ENCODE measurements around the gene IZUMO1. TPM values are rescaled to one million over a fixed set of nuclear protein-coding genes. Genes with fewer than 3 reads are reported as not detected.

IZUMO1 gene
- total and polyA plus RNA-seq, 9 of the 15 experiments (the other 6 are each of a cell fraction or from before 2014, with no cell fraction given), result 0.14 to 2.1 (median 0.73) TPM

DNA sequence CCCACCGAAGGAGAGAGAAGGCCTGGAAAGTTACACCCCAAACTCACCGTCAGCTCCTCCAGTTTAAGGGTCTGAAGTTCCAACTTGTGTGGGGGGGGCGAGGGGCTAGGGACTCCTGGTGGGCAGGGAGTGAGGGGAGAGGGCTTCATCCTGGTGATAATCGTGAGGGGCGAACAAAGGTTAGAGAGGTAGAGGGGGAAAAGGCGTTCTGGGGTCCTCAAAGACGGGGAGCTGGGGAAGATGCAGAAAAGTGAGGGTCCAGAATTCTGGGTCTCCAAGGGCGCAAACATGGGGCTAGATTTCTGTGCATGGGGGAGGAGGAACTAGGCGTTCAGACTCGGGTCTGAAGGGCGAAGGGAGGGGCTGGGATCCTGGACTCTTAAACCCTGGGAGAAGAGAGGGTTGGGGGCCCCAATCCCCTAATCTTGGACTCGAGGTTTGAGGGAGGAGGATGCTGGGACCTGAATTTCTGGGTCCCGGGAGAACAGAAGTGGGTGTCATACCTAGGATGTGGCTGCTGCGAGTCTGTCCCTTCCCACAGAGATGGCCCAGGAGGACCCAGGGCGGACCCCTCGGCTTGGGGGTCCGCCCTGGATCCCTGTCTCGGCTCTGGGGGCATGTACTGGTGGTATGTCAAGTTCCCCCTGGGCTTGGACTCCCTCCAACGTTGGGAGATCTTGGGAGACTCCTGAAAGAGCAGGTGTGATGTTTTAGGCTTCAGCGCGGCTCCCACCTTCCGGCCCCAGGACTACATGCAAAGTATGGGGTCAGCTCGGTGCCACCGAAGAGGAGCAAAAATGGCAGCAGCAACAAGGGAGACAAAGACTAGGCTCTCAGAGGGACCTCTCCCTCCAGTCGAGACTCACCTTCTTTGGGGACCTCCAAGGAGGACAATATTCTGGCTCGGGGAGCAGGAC, 31.7 kb downstream of the IZUMO1 start (continued):
- TF ChIP-seq, protein P1, sequence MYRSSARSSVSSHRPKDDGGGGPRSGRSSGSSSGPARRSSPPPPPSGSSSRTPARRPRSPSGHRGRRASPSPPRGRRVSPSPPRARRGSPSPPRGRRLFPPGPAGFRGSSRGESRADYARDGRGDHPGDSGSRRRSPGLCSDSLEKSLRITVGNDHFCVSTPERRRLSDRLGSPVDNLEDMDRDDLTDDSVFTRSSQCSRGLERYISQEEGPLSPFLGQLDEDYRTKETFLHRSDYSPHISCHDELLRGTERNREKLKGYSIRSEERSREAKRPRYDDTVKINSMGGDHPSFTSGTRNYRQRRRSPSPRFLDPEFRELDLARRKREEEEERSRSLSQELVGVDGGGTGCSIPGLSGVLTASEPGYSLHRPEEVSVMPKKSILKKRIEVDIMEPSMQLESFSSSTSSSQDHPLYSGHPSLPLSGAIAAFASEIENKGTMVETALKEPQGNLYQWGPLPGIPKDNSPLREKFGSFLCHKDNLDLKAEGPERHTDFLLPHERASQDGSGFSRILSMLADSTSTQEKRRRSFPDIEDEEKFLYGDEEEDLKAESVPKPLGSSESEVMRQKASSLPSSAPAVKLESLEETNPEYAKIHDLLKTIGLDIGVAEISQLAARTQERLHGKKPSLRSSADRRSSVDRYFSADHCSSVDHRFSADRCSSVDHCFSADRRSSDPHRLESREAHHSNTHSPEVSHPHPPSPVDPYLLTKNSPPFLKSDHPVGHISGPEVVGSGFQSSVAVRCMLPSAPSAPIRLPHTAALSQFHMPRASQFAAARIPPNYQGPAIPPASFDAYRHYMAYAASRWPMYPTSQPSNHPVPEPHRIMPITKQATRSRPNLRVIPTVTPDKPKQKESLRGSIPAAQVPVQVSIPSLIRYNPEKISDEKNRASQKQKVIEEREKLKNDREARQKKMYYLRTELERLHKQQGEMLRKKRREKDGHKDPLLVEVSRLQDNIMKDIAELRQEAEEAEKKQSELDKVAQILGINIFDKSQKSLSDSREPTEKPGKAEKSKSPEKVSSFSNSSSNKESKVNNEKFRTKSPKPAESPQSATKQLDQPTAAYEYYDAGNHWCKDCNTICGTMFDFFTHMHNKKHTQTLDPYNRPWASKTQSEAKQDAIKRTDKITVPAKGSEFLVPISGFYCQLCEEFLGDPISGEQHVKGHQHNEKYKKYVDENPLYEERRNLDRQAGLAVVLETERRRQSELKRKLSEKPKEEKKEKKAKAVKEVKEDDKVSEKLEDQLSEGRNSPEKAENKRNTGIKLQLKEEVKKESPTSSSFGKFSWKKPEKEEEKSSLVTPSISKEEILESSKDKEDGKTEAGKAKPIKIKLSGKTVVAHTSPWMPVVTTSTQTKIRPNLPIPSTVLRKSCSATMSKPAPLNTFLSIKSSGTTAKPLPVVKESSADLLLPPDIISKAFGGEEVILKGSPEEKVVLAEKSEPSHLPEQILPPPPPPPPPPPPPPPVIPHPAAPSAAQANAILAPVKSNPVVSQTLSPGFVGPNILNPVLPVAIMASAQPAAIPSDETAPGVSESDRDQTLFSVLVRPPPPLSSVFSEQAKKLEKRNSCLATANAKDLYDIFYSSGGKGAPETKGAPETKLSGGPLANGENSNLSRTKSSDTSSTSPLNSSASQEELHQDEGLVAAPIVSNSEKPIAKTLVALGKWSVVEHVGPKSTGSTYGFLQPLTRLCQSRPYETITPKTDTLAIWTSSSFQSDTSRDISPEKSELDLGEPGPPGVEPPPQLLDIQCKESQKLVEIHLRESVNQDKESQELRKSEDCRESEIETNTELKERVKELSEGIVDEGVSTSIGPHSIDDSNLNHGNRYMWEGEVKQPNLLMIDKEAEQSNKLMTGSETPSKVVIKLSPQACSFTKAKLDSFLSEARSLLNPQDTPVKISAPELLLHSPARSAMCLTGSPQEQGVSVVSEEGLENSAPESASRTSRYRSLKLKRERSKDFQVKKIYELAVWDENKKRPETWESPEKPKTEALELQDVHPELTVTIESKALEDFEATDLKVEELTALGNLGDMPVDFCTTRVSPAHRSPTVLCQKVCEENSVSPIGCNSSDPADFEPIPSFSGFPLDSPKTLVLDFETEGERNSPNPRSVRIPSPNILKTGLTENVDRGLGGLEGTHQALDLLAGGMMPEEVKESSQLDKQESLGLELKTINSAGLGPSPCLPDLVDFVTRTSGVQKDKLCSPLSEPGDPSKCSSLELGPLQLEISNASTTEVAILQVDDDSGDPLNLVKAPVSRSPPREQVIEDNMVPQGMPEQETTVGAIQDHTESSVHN (IDR thresholded peaks at IDR 0.05; ENCODE audit: borderline replicate concordance in 1 of 2, low read depth in 1 of 2), result no peak
- no peak for TF ChIP-seq SNRNP70 (optimal IDR thresholded peaks at IDR 0.05; ENCODE audit: low read depth, low read length)
- TF ChIP-seq RFX5 (IDR thresholded peaks at IDR 0.05; ENCODE audit: low read depth, low read length), result no peak
- no peak for TF ChIP-seq ZNF75A (CRISPR knock-in tag; IDR thresholded peaks at IDR 0.05)
- TF ChIP-seq ZNF121 (CRISPR knock-in tag; conservative IDR thresholded peaks at IDR 0.05), result no peak
- TF ChIP-seq NUFIP1 (IDR thresholded peaks at IDR 0.05; ENCODE audit: partially characterized antibody), result no peak
- no peak for TF ChIP-seq HDAC8 (tag; IDR thresholded peaks at IDR 0.05)
- no peak for TF ChIP-seq ELF1 (tag; IDR thresholded peaks at IDR 0.05)
- no peak for TF ChIP-seq TGIF2 (CRISPR knock-in tag; IDR thresholded peaks at IDR 0.05)
- no peak for TF ChIP-seq NONO (IDR thresholded peaks at IDR 0.05; ENCODE audit: low read depth in 2 of 2, low read length in 1 of 2)
- no peak for TF ChIP-seq ZNF140 (CRISPR knock-in tag; IDR thresholded peaks at IDR 0.05)
- TF ChIP-seq, protein P2, sequence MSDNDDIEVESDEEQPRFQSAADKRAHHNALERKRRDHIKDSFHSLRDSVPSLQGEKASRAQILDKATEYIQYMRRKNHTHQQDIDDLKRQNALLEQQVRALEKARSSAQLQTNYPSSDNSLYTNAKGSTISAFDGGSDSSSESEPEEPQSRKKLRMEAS (CRISPR knock-in tag; IDR thresholded peaks at IDR 0.05), result no peak
- TF ChIP-seq SMAD1 (IDR thresholded peaks at IDR 0.05; ENCODE audit: low read depth, low read length, partially characterized antibody), result no peak
